Breast epithelium (tissue), 4 donors: ENCODE results near the gene THRAP3. TPM values are rescaled to one million over a fixed set of nuclear protein-coding genes. Genes with fewer than 3 reads are reported as not detected.

Experiments used
- DNase-seq, 2 donors: peaks; one replicate each; pipeline ENCODE4 v3.0.0-alpha.2; 2019; ENCODE audit warnings: low spot score in 2 of 2
- H3K27ac ChIP-seq, 2 donors: fragments of 200-600 bp; sonication (generic) in 1 of 2; one replicate each; pipeline ENCODE4 v1.5.1; 2016 to 2019; ENCODE audit warnings: mild to moderate bottlenecking in 1 of 2
- H3K27me3 ChIP-seq, 2 donors: fragments of 200-600 bp; sonication (generic) in 1 of 2; one replicate each; pipeline versions ENCODE4 v1.5.1 to v1.6.0; 2017 to 2019; ENCODE audit warnings: control low read depth in 1 of 2, mild to moderate bottlenecking in 1 of 2
- H3K36me3 ChIP-seq: fragments of 200-600 bp; one replicate; pipeline ENCODE4 v1.5.1; 2019
- H3K4me1 ChIP-seq, 2 donors: fragments of 200-600 bp; sonication (generic); one replicate each; pipeline ENCODE4 v1.5.1; 2016 to 2019; ENCODE audit warnings: control low read depth in 1 of 2
- H3K4me3 ChIP-seq, 3 donors: fragments of 200-600 bp; sonication (generic); 1 replicate in 2 of 3; 2 replicates in 1 of 3; pipeline ENCODE4 v1.5.1; 2016 to 2019; ENCODE audit warnings: mild to moderate bottlenecking in 3 of 3, moderate library complexity in 2 of 3
- H3K9me3 ChIP-seq, 2 donors: fragments of 200-600 bp; sonication (generic) in 1 of 2; one replicate each; pipeline ENCODE4 v1.5.1; 2016 to 2019; ENCODE audit warnings: control low read depth in 1 of 2
- POLR2A ChIP-seq: fragments of 450-650 bp; IDR thresholded peaks from one replicate; pipeline ENCODE4 v1.6.1; 2016; ENCODE audit warnings: antibody characterized with exemption, mild to moderate bottlenecking, moderate library complexity
- POLR2AphosphoS5 ChIP-seq, 3 donors: sonication (generic); formaldehyde crosslinking; IDR thresholded peaks; one replicate each; pipeline ENCODE4 v1.6.1; 2017; ENCODE audit warnings: antibody characterized with exemption in 3 of 3
- intact Hi-C: fragments of 100-400 bp; cut with DNase I; formaldehyde crosslinking; loops from one replicate; pipeline ENCODE4 v1.15.1; 2023; ENCODE audit warnings: low total_unique reads
- total RNA-seq, 3 donors: library from RNA; depleted of rRNA; stranded (reverse); fragments of >200 nt; gene quantifications; one replicate each; pipeline ENCODE4 v1.1.0, GENCODE V29; 2016
- TF ChIP-seq, protein P1 (sequence below), 3 donors: fragments of 450-650 bp; IDR thresholded peaks; one replicate each; pipeline ENCODE4 v1.5.1; 2016 to 2017; ENCODE audit warnings: antibody characterized with exemption in 3 of 3, mild to moderate bottlenecking in 3 of 3, moderate library complexity in 3 of 3

THRAP3 gene, protein sequence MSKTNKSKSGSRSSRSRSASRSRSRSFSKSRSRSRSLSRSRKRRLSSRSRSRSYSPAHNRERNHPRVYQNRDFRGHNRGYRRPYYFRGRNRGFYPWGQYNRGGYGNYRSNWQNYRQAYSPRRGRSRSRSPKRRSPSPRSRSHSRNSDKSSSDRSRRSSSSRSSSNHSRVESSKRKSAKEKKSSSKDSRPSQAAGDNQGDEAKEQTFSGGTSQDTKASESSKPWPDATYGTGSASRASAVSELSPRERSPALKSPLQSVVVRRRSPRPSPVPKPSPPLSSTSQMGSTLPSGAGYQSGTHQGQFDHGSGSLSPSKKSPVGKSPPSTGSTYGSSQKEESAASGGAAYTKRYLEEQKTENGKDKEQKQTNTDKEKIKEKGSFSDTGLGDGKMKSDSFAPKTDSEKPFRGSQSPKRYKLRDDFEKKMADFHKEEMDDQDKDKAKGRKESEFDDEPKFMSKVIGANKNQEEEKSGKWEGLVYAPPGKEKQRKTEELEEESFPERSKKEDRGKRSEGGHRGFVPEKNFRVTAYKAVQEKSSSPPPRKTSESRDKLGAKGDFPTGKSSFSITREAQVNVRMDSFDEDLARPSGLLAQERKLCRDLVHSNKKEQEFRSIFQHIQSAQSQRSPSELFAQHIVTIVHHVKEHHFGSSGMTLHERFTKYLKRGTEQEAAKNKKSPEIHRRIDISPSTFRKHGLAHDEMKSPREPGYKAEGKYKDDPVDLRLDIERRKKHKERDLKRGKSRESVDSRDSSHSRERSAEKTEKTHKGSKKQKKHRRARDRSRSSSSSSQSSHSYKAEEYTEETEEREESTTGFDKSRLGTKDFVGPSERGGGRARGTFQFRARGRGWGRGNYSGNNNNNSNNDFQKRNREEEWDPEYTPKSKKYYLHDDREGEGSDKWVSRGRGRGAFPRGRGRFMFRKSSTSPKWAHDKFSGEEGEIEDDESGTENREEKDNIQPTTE
- total RNA-seq, result 100 to 1,000 TPM in 2 of 3 donors, 10 to 100 TPM in 1; 81.6 to 128 (median 122) TPM

GRCh38 chr1:36223996-36224536 is at the start of gene THRAP3:
Gene THRAP3, plus strand, starts transcription at chr1:36224443. Its CDS starts 58,121 bp downstream, at chr1:36282564.
- H3K27me3 ChIP-seq, result no peaks in the 10 kb centered on the region

GRCh38 chr1:36174713-36175112 is 49.5 kb upstream of the THRAP3 start:
- Histone ChIP-seq H3K27ac (peak overlapping the region in 1 of 2 donors; percentile 9), H3K9me3 (no peaks in the 10 kb centered on the region), H3K27me3 (no peaks in the 10 kb centered on the region), H3K4me1 (no peaks in the 10 kb centered on the region), H3K4me3 (no peak overlapping the region), H3K36me3 (peaks cover 15% of the 10 kb centered on the region)
- no peak for DNase-seq
- TF ChIP-seq POLR2A (no peak), POLR2AphosphoS5 (IDR thresholded peaks at IDR 0.05) (no peak)
- TF ChIP-seq, protein P1, sequence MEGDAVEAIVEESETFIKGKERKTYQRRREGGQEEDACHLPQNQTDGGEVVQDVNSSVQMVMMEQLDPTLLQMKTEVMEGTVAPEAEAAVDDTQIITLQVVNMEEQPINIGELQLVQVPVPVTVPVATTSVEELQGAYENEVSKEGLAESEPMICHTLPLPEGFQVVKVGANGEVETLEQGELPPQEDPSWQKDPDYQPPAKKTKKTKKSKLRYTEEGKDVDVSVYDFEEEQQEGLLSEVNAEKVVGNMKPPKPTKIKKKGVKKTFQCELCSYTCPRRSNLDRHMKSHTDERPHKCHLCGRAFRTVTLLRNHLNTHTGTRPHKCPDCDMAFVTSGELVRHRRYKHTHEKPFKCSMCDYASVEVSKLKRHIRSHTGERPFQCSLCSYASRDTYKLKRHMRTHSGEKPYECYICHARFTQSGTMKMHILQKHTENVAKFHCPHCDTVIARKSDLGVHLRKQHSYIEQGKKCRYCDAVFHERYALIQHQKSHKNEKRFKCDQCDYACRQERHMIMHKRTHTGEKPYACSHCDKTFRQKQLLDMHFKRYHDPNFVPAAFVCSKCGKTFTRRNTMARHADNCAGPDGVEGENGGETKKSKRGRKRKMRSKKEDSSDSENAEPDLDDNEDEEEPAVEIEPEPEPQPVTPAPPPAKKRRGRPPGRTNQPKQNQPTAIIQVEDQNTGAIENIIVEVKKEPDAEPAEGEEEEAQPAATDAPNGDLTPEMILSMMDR (IDR thresholded peaks at IDR 0.05), result no peak
- intact Hi-C loops, result no loop called here

More at GRCh38 chr1:36223996-36224536, at the start of gene THRAP3:
- H3K36me3 ChIP-seq, result no peaks in the 10 kb centered on the region
- H3K27ac ChIP-seq, result peak within 1 kb of the TSS; percentile 91 to 98
- intact Hi-C loops, result no loop called here
- no peaks in the 10 kb centered on the region for H3K9me3 ChIP-seq
- peak; percentile 100 for DNase-seq
- H3K4me3 ChIP-seq, result peak within 1 kb of the TSS; percentile 73 to 86 (median 80)
- H3K4me1 ChIP-seq, result peaks cover 8% of the 10 kb centered on the region in 2 donors
- TF ChIP-seq POLR2A (peak; percentile 97), POLR2AphosphoS5 (IDR thresholded peaks at IDR 0.05) (peak; percentile 91 to 99 (median 98))
- TF ChIP-seq, protein P1 (IDR thresholded peaks at IDR 0.05), result no peak

DNA sequence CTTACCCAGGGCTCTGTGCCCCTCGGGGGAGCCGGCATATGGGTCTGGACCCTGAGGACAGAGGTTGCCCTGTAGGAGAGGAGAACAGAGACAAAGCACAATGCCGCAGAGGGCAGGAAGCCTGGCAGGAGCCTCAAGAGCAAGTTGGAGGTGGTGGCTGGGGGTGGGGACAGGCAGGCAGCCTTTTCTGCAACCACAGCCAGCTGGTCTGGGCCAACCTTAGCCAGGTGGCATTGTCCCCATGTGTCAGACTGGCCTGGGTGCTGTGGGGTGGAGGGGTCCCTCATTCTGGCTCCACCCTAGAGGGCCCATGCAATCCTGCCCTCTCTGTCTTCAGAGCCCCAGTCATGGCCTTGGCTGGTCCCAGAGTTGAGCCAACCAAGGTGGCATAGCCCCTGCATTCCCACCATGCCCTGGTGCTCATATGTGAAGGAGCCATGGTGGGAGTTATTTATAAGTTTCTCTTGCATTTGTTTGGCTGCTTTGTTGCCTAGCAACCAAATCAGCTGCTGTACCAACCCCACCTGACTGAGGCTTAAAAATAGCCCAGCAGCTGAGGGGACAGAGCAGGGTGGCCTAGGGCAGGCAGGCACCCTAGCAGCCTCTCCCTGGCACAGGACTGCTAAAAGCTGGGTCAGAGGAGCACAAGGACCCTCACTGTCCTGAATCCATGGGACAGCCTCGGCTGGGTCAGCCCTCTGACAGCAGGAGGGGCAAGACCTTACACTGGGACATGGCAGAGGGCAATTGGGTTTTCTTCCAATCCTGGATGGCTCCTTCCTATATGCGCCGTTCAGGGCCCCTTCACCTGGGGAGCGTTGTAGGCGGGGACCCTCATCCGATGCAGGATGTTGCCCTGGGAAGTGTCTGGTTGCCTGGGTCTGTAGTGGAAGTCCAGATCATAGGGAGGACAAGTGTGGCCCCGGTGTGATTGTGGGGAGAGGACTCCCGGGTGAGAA is 48.8 kb upstream of the THRAP3 start:
- no peaks in the 10 kb centered on the region for H3K9me3 ChIP-seq
- TF ChIP-seq POLR2AphosphoS5 (IDR thresholded peaks at IDR 0.05) (no peak), POLR2A (no peak)
- TF ChIP-seq, protein P1 (IDR thresholded peaks at IDR 0.05), result no peak
- no peaks in the 10 kb centered on the region for H3K27me3 ChIP-seq
- intact Hi-C loops, result no loop called here
- H3K4me1 ChIP-seq, result no peaks in the 10 kb centered on the region
- no peak for DNase-seq
- no peak overlapping the region for H3K4me3 ChIP-seq
- H3K36me3 ChIP-seq, result peaks cover 22% of the 10 kb centered on the region
- H3K27ac ChIP-seq, result peak overlapping the region; percentile 9 to 17

- intact Hi-C loops, result no loop called here
- Histone ChIP-seq H3K4me3 (no peak overlapping the region), H3K9me3 (no peaks in the 10 kb centered on the region), H3K4me1 (no peaks in the 10 kb centered on the region), H3K36me3 (peaks cover 22% of the 10 kb centered on the region), H3K27ac (no peak overlapping the region), H3K27me3 (no peaks in the 10 kb centered on the region)
- no peak for DNase-seq
- no peak for TF ChIP-seq POLR2A
- TF ChIP-seq POLR2AphosphoS5 (IDR thresholded peaks at IDR 0.05), result no peak
- TF ChIP-seq, protein P1 (IDR thresholded peaks at IDR 0.05), result no peak
These were observed 47.9 kb upstream of the THRAP3 start for GRCh38 chr1:36176106-36176949.
